ENCODE results near the gene RGPD8.
"Not testable (repeated sequence)": the region's sequence is repeated elsewhere in the genome, so short reads cannot be mapped to it uniquely, and the experiment has no call there.

- not testable (repeated sequence) for TF ChIP-seq POLR2A (IDR thresholded peaks at IDR 0.05; ENCODE audit: low read length); GATA1 (IDR thresholded peaks at IDR 0.05; ENCODE audit: low read depth, low read length)
Observed at GRCh38 chr2:112434890-112435715, 1.7 kb upstream of the RGPD8 start.

Measured in erythroblast (primary cell).